Measurements from ENCODE around the gene DOCK1. TPM values are rescaled to one million over a fixed set of nuclear protein-coding genes. Genes with fewer than 3 reads are reported as not detected.
"Not testable (repeated sequence)": the region's sequence is repeated elsewhere in the genome, so short reads cannot be mapped to it uniquely, and the experiment has no call there.

The DOCK1 gene
- total RNA-seq, 1 donor from 2014 or later = 99.7 TPM

DNA sequence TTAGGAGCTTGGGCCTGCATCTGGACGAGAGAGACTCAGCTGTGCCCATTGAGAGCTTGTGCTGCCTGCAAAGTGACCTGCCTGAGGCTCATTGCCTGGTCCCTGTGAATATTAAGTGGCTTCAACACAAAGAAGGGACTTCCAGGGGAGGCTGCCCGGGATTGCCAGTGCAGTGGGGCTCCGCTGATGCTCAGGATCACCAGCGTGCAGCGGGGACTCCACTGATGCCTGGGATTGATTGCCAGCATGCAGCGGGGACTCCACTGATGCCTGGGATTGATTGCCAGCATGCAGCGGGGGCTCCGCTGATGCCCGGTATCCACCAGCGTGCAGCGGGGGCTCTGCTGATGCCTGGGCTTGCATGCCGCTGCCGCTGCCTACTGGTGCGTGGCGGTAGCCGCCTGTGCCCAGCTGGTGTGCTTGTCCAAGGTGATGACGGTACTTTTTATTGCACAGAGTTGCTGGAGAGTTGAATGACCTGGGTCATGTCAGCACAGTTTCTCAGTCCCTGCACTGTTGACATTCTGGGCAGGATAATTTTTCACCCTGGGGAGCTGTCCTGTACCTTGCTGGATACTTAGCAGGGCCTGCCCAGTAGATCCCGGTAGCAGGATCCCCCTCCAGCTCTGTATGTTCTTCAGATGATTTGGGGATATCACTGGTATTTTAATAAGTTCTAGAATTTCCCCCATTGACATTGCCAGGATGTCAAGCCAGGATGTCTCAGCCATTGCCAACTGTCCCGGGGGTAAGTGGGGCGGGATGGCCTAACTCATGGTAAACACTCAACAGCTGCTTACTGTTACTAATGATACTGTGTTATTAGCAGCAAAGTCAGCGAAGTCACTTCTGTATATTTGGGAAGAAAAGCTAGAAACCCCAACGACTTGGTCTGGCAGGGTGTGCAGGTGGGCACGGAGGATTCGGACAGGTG lies 13.0 kb downstream of the DOCK1 start:
- intact Hi-C loops (cut with DNase I) = no loop called here
- no peak for DNase-seq (ENCODE audit: low spot score)
- ATAC-seq = no peak

DNA sequence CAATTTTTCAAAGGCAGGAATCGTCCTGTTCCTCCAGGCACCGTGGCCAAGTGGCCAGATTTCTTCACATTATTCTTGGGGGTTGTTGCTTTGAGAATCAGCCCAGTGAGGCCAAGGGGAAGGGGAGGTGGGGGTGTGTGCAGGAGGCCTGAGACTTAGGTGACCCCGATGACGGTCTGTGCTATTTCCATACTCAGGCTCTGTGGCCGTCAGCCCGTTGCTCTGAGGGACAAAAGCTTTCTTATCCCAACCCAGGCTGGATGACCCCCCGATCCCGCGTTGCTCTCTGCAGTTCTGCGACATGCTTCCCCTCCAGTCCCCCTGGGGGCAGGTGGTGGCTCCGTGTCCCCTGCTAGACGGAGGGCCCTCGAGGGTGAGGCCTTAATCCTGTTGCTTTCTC lies 14.2 kb downstream of the DOCK1 start:
- ATAC-seq (peak; percentile 20), DNase-seq (ENCODE audit: low spot score) (no peak)
- intact Hi-C loops (cut with DNase I) = no loop called here

DNA sequence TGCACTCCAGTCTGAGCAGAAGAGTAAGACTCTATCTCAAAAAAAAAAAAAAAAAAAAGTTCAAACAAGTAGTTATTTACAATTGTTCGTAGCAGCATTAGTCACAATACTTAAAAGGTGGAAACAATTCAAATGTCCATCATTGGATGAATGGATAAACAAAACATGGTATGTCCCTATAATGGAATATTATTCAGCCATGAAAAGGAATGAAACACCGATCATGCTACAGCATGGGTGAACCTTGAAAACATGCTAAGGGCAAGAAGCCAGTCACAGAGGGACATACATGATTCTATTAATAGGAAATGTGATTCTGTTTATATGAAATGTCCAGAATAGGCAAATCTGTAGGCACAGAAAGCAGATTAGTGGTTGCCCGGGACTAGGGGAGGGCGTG lies 15.9 kb downstream of the DOCK1 start:
- no peak for ATAC-seq
- intact Hi-C loops (cut with DNase I) = no loop called here
- no peak for DNase-seq (ENCODE audit: low spot score)

DNA sequence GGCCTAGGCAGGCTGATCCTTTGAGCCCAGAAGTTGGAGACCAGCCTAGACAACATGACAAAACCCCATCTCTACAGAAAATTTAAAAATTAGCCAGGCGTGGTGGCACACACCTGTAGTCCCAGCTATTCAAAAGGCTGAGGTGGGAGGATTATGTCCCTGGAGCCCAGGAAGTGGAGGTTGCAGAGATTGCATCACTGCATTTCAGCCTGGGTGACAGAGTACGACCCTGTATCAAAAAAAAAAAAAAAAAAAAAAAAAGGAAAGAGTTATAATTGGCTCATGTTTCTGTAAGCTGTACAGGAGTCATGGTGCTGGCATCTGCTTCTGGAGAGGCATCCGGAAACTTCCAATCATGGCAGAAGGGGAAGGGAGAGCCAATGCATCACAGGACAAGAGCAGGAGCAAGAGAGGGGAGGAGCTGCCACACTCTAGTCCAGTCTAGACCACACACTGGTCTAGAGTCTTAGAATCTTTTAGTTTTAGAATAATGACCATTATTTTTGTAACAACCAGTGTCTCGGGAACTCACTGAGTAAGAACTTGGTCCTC lies 16.8 kb downstream of the DOCK1 start:
- ATAC-seq (peak; percentile 46), DNase-seq (ENCODE audit: low spot score) (no peak)
- intact Hi-C loops (cut with DNase I) = no loop called here

DNA sequence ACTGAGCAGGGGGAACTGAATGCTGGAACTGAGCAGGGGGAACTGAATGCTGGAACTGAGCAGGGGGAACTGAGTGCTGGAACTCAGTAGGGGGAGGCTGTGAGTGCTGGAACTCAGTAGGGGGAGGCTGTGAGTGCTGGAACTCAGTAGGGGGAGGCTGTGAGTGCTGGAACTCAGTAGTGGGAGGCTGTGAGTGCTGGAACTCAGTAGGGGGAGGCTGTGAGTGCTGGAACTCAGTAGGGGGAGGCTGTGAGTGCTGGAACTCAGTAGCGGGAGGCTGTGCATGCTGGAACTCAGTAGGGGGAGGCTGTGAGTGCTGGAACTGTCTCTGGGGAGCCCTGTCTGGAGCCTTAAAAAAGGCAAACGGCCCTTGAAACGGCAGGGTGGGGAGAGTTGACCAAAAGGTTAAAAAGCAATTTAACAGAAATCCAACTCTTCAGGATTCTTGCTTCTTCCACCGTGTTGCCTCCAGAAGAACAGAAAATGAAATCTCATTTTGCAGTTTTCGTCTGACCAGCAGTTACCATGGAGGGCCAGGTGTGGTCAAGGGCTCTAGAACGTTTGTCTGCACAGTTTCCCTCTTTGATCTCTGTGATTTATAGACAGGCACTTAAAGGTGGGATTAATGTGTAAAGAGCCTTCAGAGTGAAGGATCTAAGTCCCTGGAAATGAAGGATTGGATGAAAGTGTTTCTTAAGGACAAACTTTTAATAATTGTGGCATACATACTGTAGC lies 19.1 kb downstream of the DOCK1 start:
- ATAC-seq (no peak), DNase-seq (ENCODE audit: low spot score) (no peak)
- intact Hi-C loops (cut with DNase I) = no loop called here

DNA sequence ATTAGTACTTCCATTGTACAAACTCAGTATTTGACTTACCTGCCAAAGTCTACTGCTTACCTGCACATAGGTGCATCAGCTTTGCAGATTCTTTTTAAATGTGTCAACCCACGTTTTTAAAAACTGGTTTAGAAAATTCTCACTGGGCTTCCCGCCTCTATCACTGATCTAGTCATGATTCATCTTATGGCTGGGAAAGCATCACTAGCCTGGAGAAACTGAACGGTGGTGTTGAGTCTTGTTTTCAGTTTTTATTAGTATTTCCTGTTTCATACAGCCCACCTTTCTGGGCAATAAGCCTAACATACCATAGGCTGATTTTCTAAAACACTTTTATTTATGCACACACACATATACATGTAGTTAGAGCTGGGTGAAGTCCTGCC lies 19.7 kb downstream of the DOCK1 start:
- intact Hi-C loops (cut with DNase I) = no loop called here
- no peak for DNase-seq (ENCODE audit: low spot score)
- ATAC-seq = no peak

DNA sequence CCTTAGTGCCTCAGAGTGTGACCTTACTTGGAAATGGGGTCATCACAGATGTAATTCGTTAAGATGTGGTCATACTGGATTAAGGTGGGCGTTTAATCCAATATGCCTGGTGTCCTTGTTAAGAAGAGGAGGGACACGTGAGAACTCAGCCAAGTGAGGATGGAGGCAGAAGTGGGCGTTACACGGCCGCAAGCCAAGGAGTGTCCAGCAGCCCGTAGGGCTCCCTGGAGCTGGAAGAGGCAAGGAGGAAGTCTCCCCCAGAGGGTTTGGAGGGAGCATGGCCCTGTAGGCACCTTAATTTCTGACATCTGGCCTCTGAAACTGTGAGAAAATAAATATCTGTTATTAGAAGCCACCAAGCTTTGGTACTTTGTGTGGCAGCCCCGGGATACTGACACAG lies 21.3 kb downstream of the DOCK1 start:
- intact Hi-C loops (cut with DNase I) = no loop called here
- ATAC-seq = no peak
- DNase-seq (ENCODE audit: low spot score) = no peak

DNA sequence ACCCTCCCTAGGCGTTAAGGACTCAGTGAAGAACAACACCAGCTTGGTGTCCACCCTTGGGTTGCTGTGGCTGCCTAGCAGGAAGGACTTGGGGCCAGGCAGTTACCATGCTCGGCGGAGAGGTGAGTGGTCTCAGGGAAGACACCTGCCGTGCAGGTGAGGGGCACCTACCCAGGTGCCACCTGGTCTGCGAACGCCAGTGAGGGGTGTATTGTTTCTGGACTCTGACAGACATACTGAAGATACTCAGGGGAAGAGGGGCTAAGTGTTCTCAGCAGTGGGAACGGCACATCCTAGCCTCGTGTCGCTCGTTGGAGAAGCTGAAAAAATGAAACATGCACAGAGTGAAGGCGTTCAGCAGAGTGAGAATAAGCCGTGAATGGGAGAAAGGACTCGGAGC lies 22.6 kb downstream of the DOCK1 start:
- DNase-seq (ENCODE audit: low spot score) = no peak
- ATAC-seq = no peak
- intact Hi-C loops (cut with DNase I) = no loop called here

DNA sequence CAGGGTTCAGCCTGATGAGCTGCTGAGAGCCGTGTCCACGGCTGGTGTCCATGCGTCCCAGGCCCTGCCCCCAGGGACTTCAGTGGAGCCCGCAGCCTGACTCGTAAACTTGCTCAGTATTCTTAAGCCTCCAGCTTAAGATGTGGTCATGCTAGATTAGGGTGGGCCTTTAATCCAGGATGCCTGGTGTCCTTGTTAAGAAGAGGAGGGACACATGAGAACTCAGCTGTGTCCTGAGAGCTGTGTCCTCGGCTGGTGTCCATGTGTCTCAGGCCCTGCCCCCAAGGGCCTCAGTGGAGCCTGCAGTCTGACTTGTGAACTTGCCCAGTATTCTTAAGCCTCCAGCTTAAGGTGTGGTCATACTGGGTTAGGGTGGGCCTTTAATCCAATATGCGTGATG lies 23.0 kb downstream of the DOCK1 start:
- intact Hi-C loops (cut with DNase I) = no loop called here
- no peak for DNase-seq (ENCODE audit: low spot score)
- ATAC-seq = no peak

DNA sequence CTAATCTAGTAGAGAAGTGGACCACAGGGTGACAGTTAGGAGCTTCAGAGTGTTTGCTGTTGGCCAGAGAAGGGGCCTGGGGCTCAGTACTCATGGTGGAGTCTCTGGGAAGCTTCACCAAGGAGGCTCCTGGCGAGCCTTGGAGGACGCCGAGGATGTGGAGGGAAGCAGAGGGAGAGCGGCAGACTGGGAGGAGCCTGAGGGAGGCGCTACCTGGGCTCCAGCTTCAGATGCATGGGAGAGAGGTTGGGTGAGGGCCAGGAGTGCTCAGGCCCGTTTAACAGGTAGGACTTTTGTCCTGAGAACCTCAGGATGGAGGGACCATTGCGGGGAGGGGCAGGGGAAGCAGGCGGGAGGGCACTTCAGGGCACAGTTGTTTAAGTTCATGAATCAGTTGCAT lies 24.2 kb downstream of the DOCK1 start:
- intact Hi-C loops (cut with DNase I) = no loop called here
- no peak for ATAC-seq

DNA sequence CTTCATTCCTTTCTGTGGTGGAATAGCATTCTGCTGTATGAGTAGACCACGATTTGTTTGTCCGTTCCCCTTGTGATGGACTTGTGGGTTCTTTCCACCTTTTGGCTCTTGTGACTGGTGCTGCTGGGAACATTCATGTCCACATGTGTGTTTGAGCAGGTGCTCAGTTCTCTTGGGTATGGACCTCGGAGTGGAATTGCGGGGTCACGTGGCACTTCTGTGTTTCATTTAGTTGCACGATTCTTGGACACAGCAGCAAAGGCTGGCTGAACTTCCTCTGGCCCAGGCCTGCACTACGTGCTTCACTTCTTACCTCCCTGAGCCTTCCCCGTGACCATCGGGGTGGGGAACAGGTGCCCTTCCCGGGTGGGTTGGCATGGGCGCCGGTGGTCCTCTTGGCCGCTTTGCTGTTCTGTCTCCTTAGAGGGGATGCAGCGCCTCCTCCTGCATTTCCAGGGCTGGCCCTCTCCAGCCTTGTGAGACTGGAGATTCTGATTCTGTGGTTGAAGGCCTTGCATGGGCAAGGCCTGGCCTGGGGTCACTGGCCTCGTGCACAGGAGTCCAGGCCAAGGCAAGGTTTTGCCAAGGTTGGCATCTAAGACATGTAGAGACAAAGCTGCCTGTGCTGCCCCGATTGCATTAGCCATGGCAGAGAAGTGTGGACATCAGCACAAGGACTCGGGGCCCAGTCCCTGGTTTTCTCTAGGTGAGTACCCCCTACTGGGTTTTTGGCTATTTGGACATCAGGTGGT lies 25.1 kb downstream of the DOCK1 start:
- ATAC-seq = peak; percentile 38
- DNase-seq (ENCODE audit: low spot score) = no peak
- intact Hi-C loops (cut with DNase I) = no loop called here

More for the DNA sequence above, 24.2 kb downstream of the DOCK1 start:
- DNase-seq (ENCODE audit: low spot score) = no peak

DNA sequence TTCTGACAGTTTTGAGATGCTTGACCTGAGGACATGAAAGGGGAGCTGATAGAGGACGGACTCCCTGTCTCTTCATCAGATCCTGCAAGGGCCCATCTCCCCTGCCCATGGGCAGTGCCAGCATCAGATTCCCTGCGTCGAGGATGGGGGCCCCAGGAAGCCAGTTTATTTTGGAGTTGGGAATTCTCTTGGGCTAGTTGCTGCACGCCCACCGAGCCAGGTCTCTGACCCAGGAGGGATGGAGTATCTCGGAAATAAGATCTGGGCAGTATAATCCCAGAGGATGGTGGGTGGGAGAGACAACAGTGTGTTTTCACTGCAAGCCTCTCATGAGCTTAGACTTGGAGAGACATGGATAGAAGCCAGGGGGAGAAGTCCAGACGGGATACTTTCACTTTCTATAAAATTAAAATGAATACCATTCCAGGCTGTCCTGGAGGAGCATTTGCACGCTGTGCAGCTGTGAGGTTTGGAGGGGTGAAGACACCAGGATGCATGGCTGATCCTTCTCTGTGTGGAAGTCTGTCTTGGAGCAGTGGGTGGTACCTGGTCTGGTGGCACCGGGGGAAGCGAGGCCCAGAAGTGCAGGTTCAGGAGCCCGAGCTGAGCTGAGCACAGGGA lies 25.8 kb downstream of the DOCK1 start:
- DNase-seq (ENCODE audit: low spot score) (no peak), ATAC-seq (peak; percentile 69)
- intact Hi-C loops (cut with DNase I) = no loop called here

DNA sequence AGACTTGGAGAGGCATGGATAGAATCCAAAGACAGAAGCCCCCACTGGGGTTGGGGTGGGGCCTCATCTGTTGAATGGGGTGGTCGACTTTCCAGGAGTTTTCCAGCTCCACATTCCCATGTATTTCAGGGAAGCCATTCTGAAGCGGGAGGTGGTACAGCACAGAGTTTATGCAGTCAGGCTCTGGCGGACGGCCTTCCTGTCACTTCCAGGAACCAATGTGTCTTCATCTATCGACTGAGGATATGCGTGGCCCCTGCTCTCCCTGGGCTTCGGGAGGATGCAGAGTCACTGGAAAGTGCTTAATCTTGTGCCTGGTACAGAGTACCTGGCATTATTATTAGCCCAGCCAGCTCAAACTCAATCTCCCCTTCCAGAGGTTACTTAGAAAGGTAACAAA lies 26.3 kb downstream of the DOCK1 start:
- ATAC-seq = peak; percentile 23
- intact Hi-C loops (cut with DNase I) = no loop called here
- DNase-seq (ENCODE audit: low spot score) = no peak

DNA sequence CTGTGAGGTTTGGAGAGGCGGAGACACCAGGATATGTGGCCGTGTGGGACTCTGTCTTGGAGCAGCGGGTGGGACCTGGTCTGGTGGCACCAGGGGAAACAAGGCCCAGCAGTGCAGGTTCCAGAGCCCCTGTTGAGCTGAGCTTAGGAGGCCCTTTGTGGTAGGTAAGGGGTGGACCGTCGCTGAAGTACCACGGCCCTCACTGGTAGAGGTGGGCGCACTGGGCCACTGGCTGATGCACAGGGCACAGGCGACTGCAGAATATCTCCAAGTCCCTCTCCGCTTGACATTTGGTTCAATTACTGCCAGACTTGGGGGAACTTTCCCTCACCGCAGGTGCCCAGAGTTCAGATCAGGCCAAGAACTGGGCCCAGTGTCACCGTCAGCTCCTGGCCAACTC lies 27.3 kb downstream of the DOCK1 start:
- intact Hi-C loops (cut with DNase I) = no loop called here
- DNase-seq (ENCODE audit: low spot score) (no peak), ATAC-seq (no peak)

DNA sequence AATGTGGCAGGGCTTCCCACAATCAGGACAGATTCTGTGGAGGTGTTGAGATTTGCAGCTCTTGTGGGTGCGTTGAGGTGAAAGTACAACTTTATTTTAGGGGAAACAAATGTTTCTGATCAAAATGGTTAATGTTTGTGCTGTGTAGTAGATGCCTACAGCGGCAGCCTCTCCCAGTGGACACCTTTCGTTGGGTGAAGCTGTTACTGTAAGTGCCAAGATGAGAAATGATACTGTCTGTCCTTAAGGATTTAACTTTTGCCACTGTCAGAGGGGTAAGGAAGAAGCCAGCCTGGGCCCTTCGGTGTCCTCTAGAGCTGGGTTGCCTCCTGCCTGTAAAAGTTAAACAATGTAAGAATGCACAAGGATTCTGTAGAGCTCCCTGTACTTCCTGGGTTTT lies 27.9 kb downstream of the DOCK1 start:
- ATAC-seq = no peak
- DNase-seq (ENCODE audit: low spot score) = no peak

DNA sequence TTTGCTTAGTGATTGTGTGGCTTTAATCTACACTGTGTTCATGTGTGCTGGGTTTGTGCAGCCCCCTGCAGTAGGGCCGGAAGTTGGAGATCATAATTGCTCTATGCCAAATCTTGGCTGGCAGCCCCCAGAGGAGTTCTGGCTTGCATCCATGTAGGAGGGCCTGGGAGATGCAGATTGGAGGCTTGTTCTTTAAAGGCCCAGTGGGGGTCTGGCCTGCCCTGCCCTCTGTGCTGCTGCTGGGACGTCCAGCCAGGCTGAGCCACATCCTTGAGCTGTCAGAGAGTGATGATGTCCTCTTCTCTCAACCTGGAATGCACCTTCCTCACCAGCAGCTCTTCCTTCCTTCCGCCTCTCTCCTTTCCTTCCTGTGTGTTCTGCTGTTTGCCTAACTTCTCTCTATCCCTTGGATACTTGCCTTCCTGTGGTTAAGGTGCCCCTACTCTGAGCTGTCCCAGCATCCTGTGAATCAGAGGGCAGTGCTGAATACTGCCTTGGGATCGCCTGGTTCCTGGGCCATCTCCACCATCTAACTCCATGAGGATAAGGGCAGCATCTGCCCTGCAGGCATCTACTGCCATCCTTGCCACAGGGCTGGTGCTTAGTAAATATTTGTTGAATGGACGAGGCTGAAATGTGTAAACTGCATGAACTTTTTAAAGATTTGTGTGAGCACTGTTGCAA lies 30.2 kb downstream of the DOCK1 start:
- intact Hi-C loops (cut with DNase I) = no loop called here
- no peak for ATAC-seq
- DNase-seq (ENCODE audit: low spot score) = no peak

More for the DNA sequence above, 27.9 kb downstream of the DOCK1 start:
- intact Hi-C loops (cut with DNase I) = no loop called here

DNA sequence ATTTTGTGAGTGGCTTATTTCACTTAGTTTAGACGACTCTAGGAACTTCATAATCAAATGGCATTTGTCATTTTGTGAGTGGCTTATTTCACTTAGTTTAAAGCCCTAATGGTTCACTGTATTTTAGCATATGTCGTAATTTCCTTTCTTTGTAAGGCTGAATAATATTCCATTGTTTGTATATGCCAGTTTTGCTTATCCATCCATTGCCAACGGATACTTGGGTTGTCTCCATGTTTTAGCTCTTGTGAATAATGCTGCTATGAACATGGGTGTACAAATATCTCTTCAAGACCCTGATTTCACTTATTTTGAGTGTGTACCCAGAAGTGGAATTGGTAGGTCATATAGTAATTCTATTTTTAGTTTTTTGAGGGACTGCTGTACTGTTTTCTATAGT lies 31.8 kb downstream of the DOCK1 start:
- intact Hi-C loops (cut with DNase I) = no loop called here
- DNase-seq (ENCODE audit: low spot score) = no peak
- ATAC-seq = no peak

DNA sequence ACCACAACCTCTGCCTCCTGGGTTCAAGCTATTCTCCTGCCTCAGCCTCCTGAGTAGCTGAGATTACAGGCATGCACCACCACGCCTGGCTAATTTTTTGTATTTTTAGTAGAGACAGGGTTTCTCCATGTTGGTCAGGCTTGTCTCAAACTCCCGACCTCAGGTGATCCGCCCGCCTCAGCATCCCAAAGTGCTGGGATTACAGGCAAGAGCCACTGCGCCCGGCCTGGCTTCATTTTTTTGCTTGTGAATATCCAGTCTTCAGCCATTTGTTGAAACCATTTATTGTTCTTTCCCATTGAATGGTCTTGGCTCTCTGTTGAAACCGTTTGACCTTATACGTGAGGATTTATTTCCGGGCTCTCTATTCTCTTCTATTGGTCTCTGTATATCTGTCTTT lies 32.9 kb downstream of the DOCK1 start:
- not testable (repeated sequence) for ATAC-seq; DNase-seq (ENCODE audit: low spot score)
- intact Hi-C loops (cut with DNase I) = loop anchor here (2.0 kb wide), 1 partner anchor 71 kb away; no protein-coding TSS in a partner anchor

Data from sciatic nerve (tissue), 2 donors.